Stimulated activated CD4-positive, alpha-beta T cell treated with anti-CD3 and anti-CD28 coated beads, Interleukin-2, amount 100 ng/mL, for 4 hours (primary cell): ENCODE data around the gene ANKRD33.

Experiments used
- DNase-seq: peaks from one replicate; pipeline ENCODE4 v3.0.0-alpha.2; 2020; ENCODE audit warnings: low read depth

ANKRD33 gene

GRCh38 chr12:51887476-51888315, at the start of gene ANKRD33:
ANKRD33 (plus strand) TSS chr12:51888103; CDS start chr12:51888187, 84 bp downstream.
- DNase-seq: no peak

- no peak for DNase-seq
Measured at GRCh38 chr12:51838762-51839161, 49.1 kb upstream of the ANKRD33 start.

GRCh38 chr12:51839310-51839947, 48.5 kb upstream of the ANKRD33 start:
- no peak for DNase-seq

GRCh38 chr12:51840966-51841365, 46.9 kb upstream of the ANKRD33 start:
- DNase-seq: no peak

GRCh38 chr12:51841727-51842126, 46.2 kb upstream of the ANKRD33 start:
- no peak for DNase-seq

- DNase-seq: no peak
Measured at GRCh38 chr12:51844854-51845253, 43.0 kb upstream of the ANKRD33 start.

- DNase-seq: no peak
Measured at GRCh38 chr12:51845482-51845881, 42.4 kb upstream of the ANKRD33 start.

- DNase-seq: no peak
Measured at GRCh38 chr12:51846271-51846691, 41.6 kb upstream of the ANKRD33 start.

GRCh38 chr12:51846911-51847642, 40.8 kb upstream of the ANKRD33 start:
- peak; percentile 39 for DNase-seq

GRCh38 chr12:51847643-51848325, 40.1 kb upstream of the ANKRD33 start:
- DNase-seq: no peak

GRCh38 chr12:51848326-51848727, 39.6 kb upstream of the ANKRD33 start, which contains the start of gene FIGNL2:
FIGNL2 (minus strand) TSS chr12:51848718; CDS start chr12:51822413, 26,305 bp downstream.
- DNase-seq: no peak

- DNase-seq: no peak
Measured at GRCh38 chr12:51848841-51849735, 38.8 kb upstream of the ANKRD33 start.

GRCh38 chr12:51850081-51850964, 37.6 kb upstream of the ANKRD33 start:
- DNase-seq: no peak

- DNase-seq: no peak
Measured at GRCh38 chr12:51850965-51851299, 37.0 kb upstream of the ANKRD33 start.

- DNase-seq: no peak
Measured at GRCh38 chr12:51851413-51852124, 36.3 kb upstream of the ANKRD33 start.

- DNase-seq: no peak
Measured at GRCh38 chr12:51852404-51853137, 35.3 kb upstream of the ANKRD33 start.

GRCh38 chr12:51855586-51856428, 32.1 kb upstream of the ANKRD33 start:
- no peak for DNase-seq

- no peak for DNase-seq
Measured at GRCh38 chr12:51860986-51861385, 26.9 kb upstream of the ANKRD33 start.
